ENCODE measurements around the gene EIF6. TPM values are rescaled to one million over a fixed set of nuclear protein-coding genes. Genes with fewer than 3 reads are reported as not detected.

EIF6 gene
- total RNA-seq, 1 experiment from 2014 or later, result 255 TPM

DNA sequence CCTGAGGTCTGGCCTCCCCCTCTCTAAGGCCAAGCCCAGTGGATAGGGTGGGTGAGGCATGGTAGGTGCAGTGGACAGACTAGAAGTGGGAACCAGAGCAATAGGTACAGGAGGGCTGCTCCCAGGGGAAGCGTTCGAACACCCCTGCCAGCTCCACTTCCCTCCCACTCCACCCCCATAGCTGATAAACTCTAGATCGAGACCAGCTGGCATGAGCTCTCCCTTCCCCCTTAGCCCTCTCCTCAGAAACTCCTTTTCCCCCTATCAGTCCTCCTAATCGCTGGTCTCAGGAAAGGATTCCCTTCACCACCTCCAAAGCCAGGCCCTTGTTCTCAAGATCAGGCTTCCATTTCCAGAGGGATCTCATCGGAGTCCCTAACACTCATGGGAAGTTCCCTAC, 13.7 kb upstream of the EIF6 start:
- Histone ChIP-seq H3K4me1 (replicated peaks; ENCODE audit: insufficient read depth) (peaks cover 19% of the 10 kb centered on the region), H3K79me2 (ENCODE audit: low read depth) (no peaks in the 10 kb centered on the region), H3K4me3 (no peak overlapping the region), H3K4me2 (no peak overlapping the region), H2AFZ (no peak overlapping the region), H3K9me3 (ENCODE audit: insufficient read depth, low read depth) (no peaks in the 10 kb centered on the region), H4K20me1 (ENCODE audit: insufficient read depth) (no peaks in the 10 kb centered on the region), H3F3A (ENCODE audit: insufficient read depth, low read depth) (peaks cover 19% of the 10 kb centered on the region; the same call in 1 of the 2 replicates), H3K27ac (no peak overlapping the region), H3K36me3 (ENCODE audit: low read depth) (no peaks in the 10 kb centered on the region), H3K9me2 (ENCODE audit: insufficient read depth) (no peaks in the 10 kb centered on the region), H3K27me3 (ENCODE audit: insufficient read depth, low read depth) (no peaks in the 10 kb centered on the region)
- ChIA-PET POLR2A (ENCODE audit: unreplicated experiment) (no interaction called here), CTCF (no interaction called here)
- no TSS peak for BruUV-seq (replicated peaks)
- TF ChIP-seq, protein P1, sequence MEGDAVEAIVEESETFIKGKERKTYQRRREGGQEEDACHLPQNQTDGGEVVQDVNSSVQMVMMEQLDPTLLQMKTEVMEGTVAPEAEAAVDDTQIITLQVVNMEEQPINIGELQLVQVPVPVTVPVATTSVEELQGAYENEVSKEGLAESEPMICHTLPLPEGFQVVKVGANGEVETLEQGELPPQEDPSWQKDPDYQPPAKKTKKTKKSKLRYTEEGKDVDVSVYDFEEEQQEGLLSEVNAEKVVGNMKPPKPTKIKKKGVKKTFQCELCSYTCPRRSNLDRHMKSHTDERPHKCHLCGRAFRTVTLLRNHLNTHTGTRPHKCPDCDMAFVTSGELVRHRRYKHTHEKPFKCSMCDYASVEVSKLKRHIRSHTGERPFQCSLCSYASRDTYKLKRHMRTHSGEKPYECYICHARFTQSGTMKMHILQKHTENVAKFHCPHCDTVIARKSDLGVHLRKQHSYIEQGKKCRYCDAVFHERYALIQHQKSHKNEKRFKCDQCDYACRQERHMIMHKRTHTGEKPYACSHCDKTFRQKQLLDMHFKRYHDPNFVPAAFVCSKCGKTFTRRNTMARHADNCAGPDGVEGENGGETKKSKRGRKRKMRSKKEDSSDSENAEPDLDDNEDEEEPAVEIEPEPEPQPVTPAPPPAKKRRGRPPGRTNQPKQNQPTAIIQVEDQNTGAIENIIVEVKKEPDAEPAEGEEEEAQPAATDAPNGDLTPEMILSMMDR (conservative IDR thresholded peaks at IDR 0.05), result no peak
- no peak for TF ChIP-seq EZH2 (IDR thresholded peaks at IDR 0.05; ENCODE audit: low read depth)
- no peak for DNase-seq
- intact Hi-C loops (cut with micrococcal nuclease; ENCODE audit: unreplicated experiment), result no loop called here

DNA sequence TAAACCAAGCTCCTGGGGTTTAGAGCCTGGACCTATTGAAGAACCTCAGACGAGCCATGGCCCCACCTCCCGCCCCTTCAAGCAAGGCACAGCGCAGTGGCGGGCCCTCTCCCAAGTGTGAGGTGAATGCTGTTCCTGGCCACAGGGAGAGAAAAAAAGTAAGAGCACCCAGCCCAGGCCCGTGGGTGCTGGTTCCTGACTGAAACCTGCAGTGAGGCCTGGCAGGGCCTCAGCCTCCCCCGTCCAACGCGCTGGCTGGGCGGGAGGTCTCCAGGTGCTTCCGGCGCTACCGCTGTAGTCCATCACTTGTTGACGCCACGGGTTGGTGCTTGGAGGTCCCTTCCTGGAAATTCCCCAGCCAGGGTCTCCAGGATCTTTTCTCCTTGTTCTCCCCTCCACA, 13.2 kb upstream of the EIF6 start:
- no peak overlapping the region for H2AFZ ChIP-seq
- no TSS peak for BruUV-seq (replicated peaks)
- H3K27me3 ChIP-seq (ENCODE audit: insufficient read depth, low read depth), result no peaks in the 10 kb centered on the region
- TF ChIP-seq, protein P1 (conservative IDR thresholded peaks at IDR 0.05), result no peak
- TF ChIP-seq EZH2 (IDR thresholded peaks at IDR 0.05; ENCODE audit: low read depth), result no peak
- no peaks in the 10 kb centered on the region for H3K9me3 ChIP-seq (ENCODE audit: insufficient read depth, low read depth)
- no peaks in the 10 kb centered on the region for H4K20me1 ChIP-seq (ENCODE audit: insufficient read depth)
- no peaks in the 10 kb centered on the region for H3K9me2 ChIP-seq (ENCODE audit: insufficient read depth)
- peaks cover 14% of the 10 kb centered on the region for H3K4me1 ChIP-seq (replicated peaks; ENCODE audit: insufficient read depth)
- H3K4me2 ChIP-seq, result no peak overlapping the region
- peaks cover 13% of the 10 kb centered on the region; the same call in 1 of the 2 replicates for H3F3A ChIP-seq (ENCODE audit: insufficient read depth, low read depth)
- intact Hi-C loops (cut with micrococcal nuclease; ENCODE audit: unreplicated experiment), result no loop called here
- H3K27ac ChIP-seq, result no peak overlapping the region
- no peaks in the 10 kb centered on the region for H3K79me2 ChIP-seq (ENCODE audit: low read depth)
- H3K4me3 ChIP-seq, result no peak overlapping the region
- POLR2A ChIA-PET (ENCODE audit: unreplicated experiment), result no interaction called here
- no peaks in the 10 kb centered on the region for H3K36me3 ChIP-seq (ENCODE audit: low read depth)
- DNase-seq, result no peak
- CTCF ChIA-PET, result interaction anchor here (0.7 kb wide), 1 partner anchor 20 kb away, joined by 3 read pairs; the partner anchor contains the start of gene MMP24OS

DNA sequence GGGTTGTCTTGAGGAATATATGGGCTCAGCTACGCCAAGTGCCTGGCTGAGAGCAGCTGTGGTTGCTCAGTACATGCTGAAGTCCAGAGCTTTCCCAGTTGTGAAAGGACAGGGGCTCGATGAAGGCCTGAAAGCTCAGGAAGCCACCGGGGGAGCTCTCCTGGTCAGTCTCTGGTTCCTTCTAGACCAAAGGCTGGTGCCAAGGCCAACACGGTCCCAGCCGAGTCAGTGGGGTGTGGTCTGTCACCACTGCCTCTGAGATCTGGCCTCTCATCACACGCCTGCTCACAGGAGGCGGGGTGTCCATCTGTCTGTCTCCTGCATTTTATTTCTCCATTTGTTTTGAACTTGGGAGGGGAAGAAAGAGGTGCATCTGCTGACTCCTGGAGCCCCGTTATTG, 12.6 kb upstream of the EIF6 start:
- H3K9me3 ChIP-seq (ENCODE audit: insufficient read depth, low read depth), result no peaks in the 10 kb centered on the region
- H3K79me2 ChIP-seq (ENCODE audit: low read depth), result no peaks in the 10 kb centered on the region
- no peaks in the 10 kb centered on the region for H3K9me2 ChIP-seq (ENCODE audit: insufficient read depth)
- H3F3A ChIP-seq (ENCODE audit: insufficient read depth, low read depth), result peaks cover 9% of the 10 kb centered on the region; the same call in 1 of the 2 replicates
- H3K4me2 ChIP-seq, result no peak overlapping the region
- intact Hi-C loops (cut with micrococcal nuclease; ENCODE audit: unreplicated experiment), result no loop called here
- H4K20me1 ChIP-seq (ENCODE audit: insufficient read depth), result no peaks in the 10 kb centered on the region
- H3K4me1 ChIP-seq (replicated peaks; ENCODE audit: insufficient read depth), result peaks cover 8% of the 10 kb centered on the region
- no peak overlapping the region for H3K4me3 ChIP-seq
- H2AFZ ChIP-seq, result no peak overlapping the region
- no peaks in the 10 kb centered on the region for H3K27me3 ChIP-seq (ENCODE audit: insufficient read depth, low read depth)
- H3K27ac ChIP-seq, result no peak overlapping the region
- POLR2A ChIA-PET (ENCODE audit: unreplicated experiment), result no interaction called here
- H3K36me3 ChIP-seq (ENCODE audit: low read depth), result no peaks in the 10 kb centered on the region
- no peak for DNase-seq
- CTCF ChIA-PET, result interaction anchor here (0.5 to 0.7 kb wide), 3 partner anchors 19 to 201 kb away, joined by 3 to 6 read pairs (median 4); partner anchors contain the start of gene MMP24OS
- TF ChIP-seq, protein P1 (conservative IDR thresholded peaks at IDR 0.05), result no peak
- TF ChIP-seq EZH2 (IDR thresholded peaks at IDR 0.05; ENCODE audit: low read depth), result no peak
- BruUV-seq (replicated peaks), result no TSS peak

All from PC-9 (cell line).